VCaP (cell line): ENCODE results near the gene OR9G1.
A peak's percentile ranks its signal among the peaks of the same experiment; 100 is the strongest.

Experiments used
- H3K27ac ChIP-seq: fragments of 450-650 bp; 2 replicates; pipeline ENCODE4 v1.5.1; 2017
- TF ChIP-seq, protein P1 (sequence below): fragments of 450-650 bp; conservative IDR thresholded peaks from 2 replicates; pipeline ENCODE4 v1.5.1; 2017; ENCODE audit warnings: mild to moderate bottlenecking, moderate library complexity

The OR9G1 gene

DNA sequence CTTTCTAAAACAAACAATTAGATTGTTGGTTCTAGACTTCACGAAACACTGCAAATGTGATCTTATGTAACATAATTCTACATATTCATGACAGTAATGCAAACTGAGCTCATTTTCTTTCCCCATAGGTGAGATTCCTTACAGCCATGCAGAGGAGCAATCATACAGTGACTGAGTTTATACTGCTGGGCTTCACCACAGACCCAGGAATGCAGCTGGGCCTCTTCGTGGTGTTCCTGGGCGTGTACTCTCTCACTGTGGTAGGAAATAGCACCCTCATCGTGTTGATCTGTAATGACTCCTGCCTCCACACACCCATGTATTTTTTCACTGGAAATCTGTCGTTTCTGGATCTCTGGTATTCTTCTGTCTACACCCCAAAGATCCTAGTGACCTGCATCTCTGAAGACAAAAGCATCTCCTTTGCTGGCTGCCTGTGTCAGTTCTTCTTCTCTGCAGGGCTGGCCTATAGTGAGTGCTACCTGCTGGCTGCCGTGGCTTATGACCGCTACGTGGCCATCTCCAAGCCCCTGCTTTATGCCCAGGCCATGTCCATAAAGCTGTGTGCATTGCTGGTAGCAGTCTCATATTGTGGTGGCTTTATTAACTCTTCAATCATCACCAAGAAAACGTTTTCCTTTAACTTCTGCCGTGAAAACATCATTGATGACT, 1.5 kb downstream of the OR9G1 start:
- H3K27ac ChIP-seq: no peak overlapping the region

DNA sequence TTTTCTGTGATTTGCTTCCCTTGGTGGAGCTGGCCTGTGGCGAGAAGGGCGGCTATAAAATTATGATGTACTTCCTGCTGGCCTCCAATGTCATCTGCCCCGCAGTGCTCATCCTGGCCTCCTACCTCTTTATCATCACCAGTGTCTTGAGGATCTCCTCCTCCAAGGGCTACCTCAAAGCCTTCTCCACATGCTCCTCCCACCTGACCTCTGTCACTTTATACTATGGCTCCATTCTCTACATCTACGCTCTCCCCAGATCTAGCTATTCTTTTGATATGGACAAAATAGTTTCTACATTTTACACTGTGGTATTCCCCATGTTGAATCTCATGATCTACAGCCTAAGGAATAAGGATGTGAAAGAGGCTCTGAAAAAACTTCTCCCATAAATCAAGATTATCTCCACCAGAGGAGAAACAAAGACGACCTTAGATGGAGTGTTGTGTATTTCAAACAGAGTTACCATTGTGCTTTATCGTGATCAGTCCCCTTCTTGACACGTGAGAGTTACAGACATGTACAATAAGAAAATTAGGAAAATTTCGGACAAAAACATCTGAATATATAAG, 2.1 kb downstream of the OR9G1 start:
- no peak overlapping the region for H3K27ac ChIP-seq
- TF ChIP-seq, protein P1, sequence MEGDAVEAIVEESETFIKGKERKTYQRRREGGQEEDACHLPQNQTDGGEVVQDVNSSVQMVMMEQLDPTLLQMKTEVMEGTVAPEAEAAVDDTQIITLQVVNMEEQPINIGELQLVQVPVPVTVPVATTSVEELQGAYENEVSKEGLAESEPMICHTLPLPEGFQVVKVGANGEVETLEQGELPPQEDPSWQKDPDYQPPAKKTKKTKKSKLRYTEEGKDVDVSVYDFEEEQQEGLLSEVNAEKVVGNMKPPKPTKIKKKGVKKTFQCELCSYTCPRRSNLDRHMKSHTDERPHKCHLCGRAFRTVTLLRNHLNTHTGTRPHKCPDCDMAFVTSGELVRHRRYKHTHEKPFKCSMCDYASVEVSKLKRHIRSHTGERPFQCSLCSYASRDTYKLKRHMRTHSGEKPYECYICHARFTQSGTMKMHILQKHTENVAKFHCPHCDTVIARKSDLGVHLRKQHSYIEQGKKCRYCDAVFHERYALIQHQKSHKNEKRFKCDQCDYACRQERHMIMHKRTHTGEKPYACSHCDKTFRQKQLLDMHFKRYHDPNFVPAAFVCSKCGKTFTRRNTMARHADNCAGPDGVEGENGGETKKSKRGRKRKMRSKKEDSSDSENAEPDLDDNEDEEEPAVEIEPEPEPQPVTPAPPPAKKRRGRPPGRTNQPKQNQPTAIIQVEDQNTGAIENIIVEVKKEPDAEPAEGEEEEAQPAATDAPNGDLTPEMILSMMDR: no peak

More for the DNA sequence above, 1.5 kb downstream of the OR9G1 start:
- TF ChIP-seq, protein P1: no peak

- TF ChIP-seq, protein P1: no peak
- H3K27ac ChIP-seq: no peak overlapping the region
Observed at GRCh38 chr11:56705784-56706396, 7.0 kb downstream of the OR9G1 start.

- H3K27ac ChIP-seq: no peak overlapping the region
- TF ChIP-seq, protein P1: no peak
Observed at GRCh38 chr11:56706486-56706885, 7.6 kb downstream of the OR9G1 start.

DNA sequence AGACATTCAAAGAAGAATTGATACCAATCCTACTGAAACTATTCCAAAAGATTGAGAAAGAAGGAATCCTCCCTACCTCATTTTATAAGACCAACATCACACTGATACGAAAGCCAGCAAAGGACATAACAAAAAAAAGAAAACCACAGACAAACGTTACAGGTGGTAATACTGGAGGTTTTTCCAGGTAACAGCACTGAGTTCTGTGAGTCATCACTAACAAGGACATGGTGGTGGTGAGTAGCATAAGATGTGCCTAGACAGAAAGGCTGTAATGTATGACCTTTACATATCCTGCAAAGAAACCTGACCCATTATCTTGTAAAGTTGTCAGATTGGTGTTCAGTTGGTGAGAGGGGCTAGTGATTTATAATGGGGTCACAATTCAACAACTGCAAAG, 15.3 kb downstream of the OR9G1 start:
- no peak overlapping the region for H3K27ac ChIP-seq
- TF ChIP-seq, protein P1: no peak

DNA sequence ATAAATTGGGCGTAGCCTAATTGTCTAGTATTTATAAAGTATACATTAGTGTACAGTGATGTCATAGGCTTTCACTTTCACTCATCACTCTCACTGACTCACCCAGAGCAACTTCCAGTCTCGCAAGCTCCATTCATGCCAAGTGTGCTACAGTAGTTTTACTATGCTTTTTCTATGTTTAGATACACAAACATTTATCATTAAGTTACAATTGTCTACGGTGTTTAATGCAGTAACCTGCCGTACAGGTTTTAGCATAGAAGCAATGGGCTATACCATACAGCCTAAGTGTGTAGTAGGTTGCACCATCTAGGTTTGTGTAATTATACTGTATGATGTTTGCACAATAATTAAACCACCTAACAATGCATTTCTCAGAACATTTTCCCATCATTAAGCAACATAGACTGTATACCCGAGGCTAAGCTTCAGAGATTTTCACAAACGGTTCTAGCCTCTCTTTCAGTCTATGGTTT, 17.5 kb downstream of the OR9G1 start:
- TF ChIP-seq, protein P1: no peak
- H3K27ac ChIP-seq: peak overlapping the region; percentile 17; the same call in 1 of the 2 replicates

DNA sequence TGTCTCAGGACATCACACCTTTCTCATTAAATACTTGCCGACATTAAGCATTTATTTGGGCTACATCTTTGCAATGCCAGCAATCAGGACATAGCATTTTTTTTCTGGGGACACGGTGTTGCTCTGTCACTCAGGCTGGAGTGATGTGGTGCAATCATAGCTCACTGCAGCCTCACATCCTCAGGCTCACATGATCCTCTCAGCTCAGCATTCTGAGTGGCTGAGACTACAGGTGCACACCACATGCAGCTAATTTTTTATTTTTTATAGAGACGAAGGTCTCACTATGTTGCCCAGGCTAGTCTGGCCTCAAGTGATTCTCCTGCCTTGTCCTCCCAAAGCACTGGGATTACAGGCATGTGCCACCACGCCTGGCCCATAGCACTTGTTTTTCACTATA, 21.6 kb downstream of the OR9G1 start:
- TF ChIP-seq, protein P1: no peak
- H3K27ac ChIP-seq: no peak overlapping the region
